Loucy (cell line): ENCODE results near the gene CDH13.

ENCODE experiments used
- H2AFZ ChIP-seq: fragments of 200-600 bp; sonication (generic); 2 replicates; pipeline ENCODE4 v1.6.0; 2016; ENCODE audit warnings: antibody characterized with exemption, mild to moderate bottlenecking, low read length, moderate library complexity
- H3F3A ChIP-seq: fragments of 200-600 bp; 2 replicates; pipeline ENCODE4 v1.6.0; 2016; ENCODE audit warnings: antibody characterized with exemption, low read depth, mild to moderate bottlenecking
- H3K27me3 ChIP-seq: fragments of 200-600 bp; sonication (generic); 2 replicates; pipeline ENCODE4 v1.6.1; 2014; ENCODE audit warnings: low read length, mild to moderate bottlenecking; ENCODE audit not compliant: insufficient read depth, poor library complexity, severe bottlenecking
- H3K36me3 ChIP-seq: fragments of 200-600 bp; sonication (generic); 2 replicates; pipeline ENCODE4 v1.6.1; 2016; ENCODE audit warnings: low read length; ENCODE audit not compliant: insufficient read depth
- H3K4me1 ChIP-seq: fragments of 200-600 bp; sonication (generic); 2 replicates; pipeline ENCODE4 v1.5.1; 2014; ENCODE audit warnings: low read length, mild to moderate bottlenecking; ENCODE audit not compliant: insufficient read depth, poor library complexity, severe bottlenecking
- H3K4me2 ChIP-seq: fragments of 200-600 bp; sonication (generic); 2 replicates; pipeline ENCODE4 v1.6.0; 2014; ENCODE audit warnings: antibody characterized with exemption, low read length, low read depth, mild to moderate bottlenecking; ENCODE audit not compliant: poor library complexity, severe bottlenecking
- H3K4me3 ChIP-seq: fragments of 200-600 bp; sonication (generic); 2 replicates; pipeline ENCODE4 v1.5.1; 2014; ENCODE audit warnings: low read length, mild to moderate bottlenecking, mixed read lengths; ENCODE audit not compliant: poor library complexity, severe bottlenecking
- H3K79me2 ChIP-seq: fragments of 200-600 bp; sonication (generic); 2 replicates; pipeline ENCODE4 v1.6.1; 2014; ENCODE audit warnings: low read length; ENCODE audit not compliant: insufficient read depth
- H3K9ac ChIP-seq: fragments of 200-600 bp; sonication (generic); 2 replicates; pipeline ENCODE4 v1.6.0; 2014; ENCODE audit warnings: mild to moderate bottlenecking, low read depth, low read length, moderate library complexity; ENCODE audit not compliant: poor library complexity, severe bottlenecking
- H3K9me2 ChIP-seq: fragments of 200-600 bp; sonication (generic); replicated peaks from 2 replicates; pipeline ENCODE4 v1.6.1; 2016; ENCODE audit warnings: low read depth, low read length, mixed read lengths
- H3K9me3 ChIP-seq: fragments of 200-600 bp; sonication (generic); 2 replicates; pipeline ENCODE4 v1.6.1; 2014; ENCODE audit warnings: mild to moderate bottlenecking, antibody characterized with exemption, low read length, low read depth; ENCODE audit not compliant: insufficient read depth
- H4K20me1 ChIP-seq: fragments of 200-600 bp; sonication (generic); 2 replicates; pipeline ENCODE4 v1.6.0; 2014; ENCODE audit warnings: antibody characterized with exemption, low read length, mild to moderate bottlenecking; ENCODE audit not compliant: insufficient read depth, poor library complexity, severe bottlenecking
- CTCF ChIP-seq: fragments of 200-600 bp; sonication (generic); conservative IDR thresholded peaks from 2 replicates; pipeline ENCODE4 v1.5.1; 2014; ENCODE audit warnings: mild to moderate bottlenecking, antibody characterized with exemption, low read length
- EZH2phosphoT487 ChIP-seq: fragments of 200-600 bp; IDR thresholded peaks from 2 replicates; pipeline ENCODE4 v1.6.1; 2018; ENCODE audit warnings: antibody characterized with exemption, mild to moderate bottlenecking, moderate library complexity, borderline replicate concordance

The CDH13 gene

GRCh38 chr16:83554096-83554495 lies 927.3 kb downstream of the CDH13 start:
- Histone ChIP-seq H3K4me2 (no peak overlapping the region), H3K9me2 (no peaks in the 10 kb centered on the region), H3F3A (no peaks in the 10 kb centered on the region), H3K36me3 (no peaks in the 10 kb centered on the region), H2AFZ (no peak overlapping the region), H3K4me1 (peaks cover 13% of the 10 kb centered on the region), H3K79me2 (no peaks in the 10 kb centered on the region), H3K9me3 (no peaks in the 10 kb centered on the region), H4K20me1 (no peaks in the 10 kb centered on the region), H3K27me3 (no peaks in the 10 kb centered on the region), H3K4me3 (no peak overlapping the region), H3K9ac (no peak overlapping the region)
- TF ChIP-seq CTCF (no peak), EZH2phosphoT487 (no peak)

GRCh38 chr16:83554540-83554939 lies 927.8 kb downstream of the CDH13 start:
- Histone ChIP-seq H3K4me2 (no peak overlapping the region), H3F3A (no peaks in the 10 kb centered on the region), H3K4me1 (peaks cover 13% of the 10 kb centered on the region), H3K36me3 (no peaks in the 10 kb centered on the region), H3K27me3 (no peaks in the 10 kb centered on the region), H3K9me2 (no peaks in the 10 kb centered on the region), H3K9me3 (no peaks in the 10 kb centered on the region), H3K9ac (no peak overlapping the region), H2AFZ (no peak overlapping the region), H3K4me3 (no peak overlapping the region), H3K79me2 (no peaks in the 10 kb centered on the region), H4K20me1 (no peaks in the 10 kb centered on the region)
- TF ChIP-seq CTCF (no peak), EZH2phosphoT487 (no peak)

- H3K79me2 ChIP-seq = no peaks in the 10 kb centered on the region
- no peak overlapping the region for H3K4me2 ChIP-seq
- no peaks in the 10 kb centered on the region for H4K20me1 ChIP-seq
- no peak overlapping the region for H2AFZ ChIP-seq
- H3K4me3 ChIP-seq = no peak overlapping the region
- no peaks in the 10 kb centered on the region for H3K4me1 ChIP-seq
- no peak overlapping the region for H3K9ac ChIP-seq
- no peaks in the 10 kb centered on the region for H3K36me3 ChIP-seq
- no peaks in the 10 kb centered on the region for H3K9me3 ChIP-seq
- no peaks in the 10 kb centered on the region for H3K9me2 ChIP-seq
- TF ChIP-seq CTCF = no peak
- no peak for TF ChIP-seq EZH2phosphoT487
- H3K27me3 ChIP-seq = no peaks in the 10 kb centered on the region
- no peaks in the 10 kb centered on the region for H3F3A ChIP-seq
Measured at GRCh38 chr16:83561876-83562275, 935.1 kb downstream of the CDH13 start.
